CD1c-positive myeloid dendritic cell (primary cell): ENCODE measurements around the gene DHX32.
"Not testable (repeated sequence)": the region's sequence is repeated elsewhere in the genome, so short reads cannot be mapped to it uniquely, and the experiment has no call there.

Experiments used
- DNase-seq: peaks from one replicate; pipeline ENCODE4 v3.0.0-alpha.2; 2016; ENCODE audit errors: extremely low spot score

The DHX32 gene

GRCh38 chr10:125896088-125896934 is 15.2 kb upstream of the DHX32 start, which contains the start of gene FANK1:
Gene FANK1, plus strand, starts transcription at chr10:125896564. Its CDS starts 79 bp downstream, at chr10:125896643.
- DNase-seq, result peak; percentile 88

- peak; percentile 59 for DNase-seq
Measured at GRCh38 chr10:125895130-125896087, 14.3 kb upstream of the DHX32 start.

- DNase-seq, result not testable (repeated sequence)
Measured at GRCh38 chr10:125894176-125894575, 13.1 kb upstream of the DHX32 start.

DNA sequence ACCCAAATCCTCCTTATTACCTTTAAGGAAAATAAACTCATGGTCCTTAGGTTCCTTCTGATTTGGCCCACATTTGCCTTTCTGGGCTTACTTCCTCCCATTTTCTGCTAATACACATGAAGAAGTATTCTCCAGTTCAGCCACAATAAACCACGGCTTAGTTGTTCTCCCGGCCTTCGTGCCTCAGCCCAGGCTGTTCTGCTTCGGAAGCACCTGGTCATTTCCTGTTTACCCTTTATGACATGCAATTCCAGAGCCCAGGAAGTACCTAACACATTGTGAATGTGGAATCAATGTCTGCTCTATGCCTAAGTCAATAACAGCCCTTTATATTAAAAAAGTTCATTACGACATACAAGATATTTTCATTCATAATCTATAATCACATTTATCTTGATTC is 11.3 kb upstream of the DHX32 start:
- DNase-seq, result not testable (repeated sequence)

GRCh38 chr10:125889441-125889840 is 8.3 kb upstream of the DHX32 start:
- DNase-seq, result not testable (repeated sequence)

GRCh38 chr10:125886914-125887512 is 5.9 kb upstream of the DHX32 start:
- DNase-seq, result no peak

- DNase-seq, result no peak
Measured at GRCh38 chr10:125883211-125883610, 2.1 kb upstream of the DHX32 start.

GRCh38 chr10:125882596-125882995 is 1.5 kb upstream of the DHX32 start:
- no peak for DNase-seq

DNA sequence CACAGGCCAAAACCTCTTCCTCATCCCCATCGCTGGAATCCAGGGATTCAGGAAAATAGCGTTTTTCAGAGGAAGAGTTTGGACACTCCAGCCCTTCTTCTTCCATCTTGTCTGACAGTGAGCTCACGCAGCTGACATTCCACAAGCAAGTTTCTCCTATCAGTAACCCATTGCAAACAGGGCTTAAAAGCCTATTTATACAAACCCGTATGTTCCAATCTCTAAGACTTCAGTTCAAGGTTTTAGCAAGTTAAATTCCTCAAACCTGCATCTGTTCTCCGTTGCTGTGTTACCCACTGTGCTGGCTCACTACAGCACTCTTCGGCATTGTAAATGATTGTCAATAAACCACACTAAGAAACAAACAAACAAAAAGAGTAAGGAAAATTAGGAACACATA is 373 bp downstream of the DHX32 start:
- no peak for DNase-seq

DNA sequence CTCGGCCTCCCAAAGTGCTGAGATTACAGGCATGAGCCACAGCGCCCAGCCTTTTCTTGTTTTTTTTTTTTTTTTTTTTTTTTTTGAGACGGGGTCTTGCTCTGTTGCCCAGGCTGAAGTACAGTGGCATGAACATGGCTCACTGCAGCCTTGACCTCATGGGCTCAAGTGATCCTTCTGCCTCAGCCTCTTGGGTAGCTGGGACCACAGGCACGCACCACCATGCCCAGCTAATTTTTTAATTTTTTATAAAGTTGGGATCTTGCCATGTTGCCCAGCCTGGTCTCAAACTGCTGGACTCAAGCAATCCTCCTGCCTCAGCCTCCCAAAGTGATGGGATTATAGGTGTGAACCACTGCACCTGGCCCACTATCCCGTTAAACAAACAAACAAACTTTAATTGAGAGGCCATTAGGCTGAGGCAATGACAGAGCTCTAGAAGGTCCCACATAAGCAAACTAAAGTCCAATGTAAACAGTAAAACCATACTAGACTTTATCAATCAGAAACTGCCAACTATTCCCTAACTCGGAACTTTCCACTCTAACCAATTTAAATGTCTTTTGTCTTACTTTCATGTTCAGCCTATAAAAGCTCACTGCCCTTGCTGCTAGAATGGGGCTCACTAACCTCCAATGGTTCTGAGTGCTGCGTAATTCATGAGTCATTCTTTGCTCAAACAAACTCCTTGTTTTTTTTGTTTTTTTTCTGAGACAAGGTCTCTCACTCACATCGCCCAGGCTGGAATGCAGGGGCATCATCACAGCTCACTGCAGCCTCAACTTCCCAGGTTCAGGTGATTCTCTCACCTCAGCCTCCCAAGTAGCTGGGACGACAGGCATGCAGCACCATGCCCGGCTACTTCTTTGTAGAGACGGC is 1.9 kb downstream of the DHX32 start:
- no peak for DNase-seq

- DNase-seq, result no peak
Measured at GRCh38 chr10:125871338-125871737, 9.8 kb downstream of the DHX32 start.

GRCh38 chr10:125868372-125868975 is 12.6 kb downstream of the DHX32 start:
- DNase-seq, result peak; percentile 40

GRCh38 chr10:125866421-125867029 is 14.6 kb downstream of the DHX32 start:
- no peak for DNase-seq

DNA sequence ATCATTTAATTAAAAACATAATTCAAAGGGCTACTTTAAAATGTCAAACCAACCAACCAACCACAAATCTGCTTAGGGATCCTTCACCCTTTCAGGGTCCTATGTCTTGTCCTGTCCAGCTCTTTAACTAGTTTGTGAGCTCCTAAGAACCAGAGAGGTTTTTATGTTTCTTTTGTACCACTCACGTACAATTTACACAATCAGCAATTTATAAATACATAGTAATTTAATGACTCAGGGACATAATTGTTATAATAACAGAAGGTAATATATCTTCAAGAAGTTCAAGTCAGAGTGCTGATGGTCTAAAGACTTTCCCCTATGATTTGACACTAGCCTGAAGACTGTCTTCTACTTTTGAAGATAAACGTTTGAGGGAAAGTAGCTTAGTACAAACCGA is 16.0 kb downstream of the DHX32 start:
- no peak for DNase-seq

DNA sequence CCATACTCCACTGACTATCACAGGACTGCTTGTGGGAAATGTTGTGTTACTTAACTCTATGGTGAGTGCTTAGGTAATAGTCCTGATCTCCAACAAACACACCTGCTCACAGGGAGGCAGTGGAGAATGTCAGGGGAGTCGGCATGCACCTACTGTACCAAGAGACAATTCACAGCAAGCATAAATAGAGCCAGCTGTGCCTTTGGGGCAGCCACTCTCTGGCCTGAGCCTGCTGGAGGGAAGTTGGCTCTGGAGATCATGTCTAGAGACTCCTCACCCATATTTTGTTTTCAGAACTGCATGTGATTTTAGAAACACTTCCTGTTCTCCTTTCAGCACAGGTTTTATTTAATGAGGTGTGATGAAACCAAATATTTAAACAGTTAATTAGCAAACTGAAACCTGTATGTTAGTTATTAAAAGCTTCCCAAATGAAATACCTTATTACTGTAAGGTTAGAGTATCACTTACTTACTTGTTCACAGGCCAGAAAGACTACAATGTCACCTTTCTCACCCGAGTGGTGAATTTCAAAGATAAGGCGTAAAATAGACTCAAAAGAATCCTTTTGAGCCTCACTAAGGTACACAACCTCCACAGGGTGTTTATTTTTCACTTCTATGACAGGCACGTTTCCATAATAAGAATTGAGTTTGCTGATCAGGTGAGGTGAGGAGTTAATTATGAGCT is 21.8 kb downstream of the DHX32 start:
- DNase-seq, result no peak

GRCh38 chr10:125857185-125857760 is 23.8 kb downstream of the DHX32 start:
- DNase-seq, result no peak

DNA sequence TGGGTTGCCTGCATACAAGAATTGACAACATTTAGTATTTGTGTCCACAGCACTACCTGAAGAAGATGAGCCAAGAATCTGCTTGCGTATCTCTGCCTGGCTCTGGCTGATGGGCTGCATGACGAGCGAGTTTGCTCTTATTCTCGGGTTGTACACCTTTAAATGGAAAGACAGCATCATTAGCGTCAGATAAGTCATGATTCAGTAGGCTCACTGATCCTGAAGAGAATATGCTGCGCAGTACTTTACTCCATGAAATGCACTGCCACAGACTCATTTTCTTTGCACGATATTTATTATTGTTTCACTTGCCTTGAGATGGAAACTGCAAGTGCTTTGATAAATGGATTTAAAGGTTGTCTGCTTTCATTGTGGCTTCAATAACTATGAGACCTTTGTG is 28.6 kb downstream of the DHX32 start:
- DNase-seq, result no peak

DNA sequence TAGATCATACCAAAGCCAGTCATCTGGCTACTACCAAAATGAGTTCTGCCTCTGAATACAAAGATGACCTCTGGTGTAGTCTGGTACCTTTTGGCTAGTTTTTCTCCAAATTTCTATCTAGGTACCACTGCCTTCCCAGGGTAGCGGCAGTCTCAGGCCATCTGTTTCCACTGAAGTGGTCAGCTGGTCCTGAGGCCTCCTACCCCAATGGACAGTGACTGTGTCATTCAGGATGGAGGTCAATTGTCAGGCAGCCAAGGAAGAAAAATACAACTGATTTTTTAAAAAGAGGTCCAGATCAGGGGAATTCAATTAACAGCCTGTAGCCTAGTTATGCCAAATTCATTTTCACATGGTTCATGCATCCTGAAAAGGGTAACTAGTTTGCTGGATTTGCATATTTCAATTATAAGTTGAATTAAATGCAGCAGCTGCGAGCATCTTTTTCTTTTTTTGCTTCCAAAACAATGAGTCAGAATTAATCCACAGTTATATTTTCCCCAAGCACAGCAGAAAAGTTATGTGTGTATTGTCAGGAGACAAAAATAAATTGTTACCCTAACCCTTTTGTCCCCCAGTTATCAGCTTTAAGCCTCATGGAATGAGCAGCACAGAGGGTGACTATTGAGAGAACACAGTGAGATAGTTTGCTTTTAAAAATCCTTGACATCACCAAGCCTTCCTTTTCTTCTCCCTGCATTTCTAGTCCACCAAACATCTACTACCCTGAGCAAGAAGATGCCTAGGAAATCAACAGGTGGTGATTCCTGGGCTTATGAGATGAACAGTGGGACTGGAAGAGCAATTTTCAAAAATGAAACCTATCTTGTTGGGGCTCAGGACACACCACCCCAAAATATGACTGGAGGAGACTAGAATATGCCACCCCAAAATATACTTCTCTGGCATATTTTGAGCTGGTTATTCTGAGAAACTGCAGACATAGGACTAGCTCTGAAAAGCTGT is 30.0 kb downstream of the DHX32 start:
- DNase-seq, result no peak
